HCT116 (cell line): ENCODE data around the gene MPP2. TPM values are rescaled to one million over a fixed set of nuclear protein-coding genes. Genes with fewer than 3 reads are reported as not detected.

Experiments used
- ATAC-seq: fragments of 200-7000 bp; cut with Tn5 transposase; 2 replicates; pipeline ENCODE4 v1.9.1; 2020; ENCODE audit warnings: mild to moderate bottlenecking, moderate library complexity
- BruUV-seq: library from RNA; stranded (reverse); fragments of 400-500 nt; replicated peaks from 2 replicates; lab custom pipeline; 2021; lab: Mats Ljungman, UMichigan
- CTCF ChIA-PET: fragments of 300-600 bp; sonication (Branson Sonifier 250); formaldehyde crosslinking; loops from one replicate; lab custom pipeline; 2021; ENCODE audit warnings: antibody characterized with exemption; lab: Charles Lee
- POLR2A ChIA-PET: fragments of 300-600, 350-600 bp; sonication (Branson Sonifier 250); formaldehyde crosslinking; loops from one replicate; lab custom pipeline; 2021; ENCODE audit warnings: antibody characterized with exemption; lab: Charles Lee
- RAD21 ChIA-PET, 2 experiments: fragments of 300-600 bp; sonication (Branson Sonifier 250); formaldehyde crosslinking; loops; one replicate each; lab custom pipeline; 2023; ENCODE audit warnings: low total read pairs in 2 of 2; ENCODE audit not compliant: uncharacterized antibody in 2 of 2, unreplicated experiment in 2 of 2, low non-redundant PET in 1 of 2; lab: Charles Lee
- DNase-seq: peaks from one replicate; pipeline ENCODE4 v3.0.0-alpha.2; 2010; ENCODE audit warnings: low read depth, low spot score
- H2AFZ ChIP-seq: fragments of 200-600 bp; shearing (Covaris generic), sonication (generic); 2 replicates; pipeline ENCODE4 v1.6.1; 2017; ENCODE audit warnings: low read depth, mixed run types, mixed read lengths, antibody characterized with exemption, low read length; ENCODE audit not compliant: poor library complexity, severe bottlenecking
- H3K27ac ChIP-seq: 2 replicates; pipeline ENCODE4 v1.5.1; 2012; ENCODE audit warnings: low read depth, low read length
- H3K27me3 ChIP-seq: fragments of 200-600 bp; sonication (generic); 2 replicates; pipeline ENCODE4 v1.6.1; 2016; ENCODE audit warnings: mixed run types, low read length, mixed read lengths; ENCODE audit not compliant: insufficient read depth
- H3K36me3 ChIP-seq, 2 experiments: fragments of 200-500 bp in 1 of 2; fragments of 200-600 bp in 1 of 2; sonication (Bioruptor generic) in 1 of 2; sonication (generic) in 1 of 2; 2 replicates each; pipeline versions ENCODE4 v1.5.1 to v1.6.1; 2014 to 2016; ENCODE audit warnings: low read length in 2 of 2, inconsistent platforms in 1 of 2, mixed read lengths in 1 of 2, mixed run types in 1 of 2; ENCODE audit not compliant: insufficient read depth in 2 of 2, control insufficient read depth in 1 of 2
- H3K4me1 ChIP-seq, 2 experiments: fragments of 200-600 bp in 1 of 2; sonication (generic) in 1 of 2; 2 replicates each; pipeline versions ENCODE4 v1.5.1 to v1.6.1; 2012 to 2017; ENCODE audit warnings: low read length in 2 of 2, inconsistent platforms in 1 of 2, mild to moderate bottlenecking in 1 of 2, mixed read lengths in 1 of 2, mixed run types in 1 of 2, moderate library complexity in 1 of 2; ENCODE audit not compliant: insufficient read depth in 2 of 2, control insufficient read depth in 1 of 2
- H3K4me2 ChIP-seq: fragments of 200-600 bp; sonication (generic); 2 replicates; pipeline ENCODE4 v1.6.1; 2017; ENCODE audit warnings: mixed run types, low read length, mixed read lengths
- H3K4me3 ChIP-seq, 2 experiments: fragments of 200-600 bp in 1 of 2; sonication (generic) in 1 of 2; replicated peaks in 1 of 2; 2 replicates each; pipeline ENCODE4 v1.5.1; 2011 to 2016; ENCODE audit warnings: low read length in 2 of 2, control low read depth in 1 of 2, low read depth in 1 of 2, mild to moderate bottlenecking in 1 of 2, mixed read lengths in 1 of 2, mixed run types in 1 of 2
- H3K79me2 ChIP-seq: fragments of 200-600 bp; sonication (generic); 2 replicates; pipeline ENCODE4 v1.6.1; 2017; ENCODE audit warnings: mild to moderate bottlenecking, mixed run types, low read length, moderate library complexity, mixed read lengths; ENCODE audit not compliant: insufficient read depth
- H3K9ac ChIP-seq: fragments of 200-600 bp; sonication (generic); 2 replicates; pipeline ENCODE4 v1.6.1; 2016; ENCODE audit warnings: low read length, mixed read lengths
- H3K9me2 ChIP-seq: fragments of 200-600 bp; sonication (generic), shearing (Covaris generic); 2 replicates; pipeline ENCODE4 v1.6.1; 2017; ENCODE audit warnings: mixed run types, mild to moderate bottlenecking, moderate library complexity; ENCODE audit not compliant: insufficient read depth
- H3K9me3 ChIP-seq, 2 experiments: fragments of 200-500 bp in 1 of 2; fragments of 200-600 bp in 1 of 2; sonication (Bioruptor generic) in 1 of 2; sonication (generic) in 1 of 2; 2 replicates each; pipeline ENCODE4 v1.6.1; 2014 to 2017; ENCODE audit warnings: low read length in 2 of 2, mixed read lengths in 2 of 2, inconsistent platforms in 1 of 2, low read depth in 1 of 2, mild to moderate bottlenecking in 1 of 2, mixed run types in 1 of 2, moderate library complexity in 1 of 2; ENCODE audit not compliant: control insufficient read depth in 1 of 2, insufficient read depth in 1 of 2
- H4K20me1 ChIP-seq: fragments of 200-600 bp; sonication (generic), shearing (Covaris generic); 2 replicates; pipeline ENCODE4 v1.6.1; 2017; ENCODE audit warnings: mixed run types, mild to moderate bottlenecking, moderate library complexity; ENCODE audit not compliant: insufficient read depth
- ATF3 ChIP-seq: IDR thresholded peaks from 2 replicates; pipeline ENCODE4 v1.6.1; 2012
- CBX3 ChIP-seq: IDR thresholded peaks from 2 replicates; pipeline ENCODE4 v1.6.1; 2012; ENCODE audit warnings: low read depth
- CTCF ChIP-seq, 3 experiments: fragments of 200-600 bp in 1 of 3; sonication (generic) in 1 of 3; IDR thresholded peaks in 2 of 3; conservative IDR thresholded peaks in 1 of 3; 2 replicates each; pipeline ENCODE4 v1.5.1; 2012 to 2017; ENCODE audit warnings: low read depth in 2 of 3, low read length in 2 of 3, antibody characterized with exemption in 1 of 3, borderline replicate concordance in 1 of 3, control low read depth in 1 of 3, mild to moderate bottlenecking in 1 of 3, mixed read lengths in 1 of 3, mixed run types in 1 of 3, moderate library complexity in 1 of 3; ENCODE audit not compliant: insufficient read depth in 1 of 3
- ELF1 ChIP-seq: IDR thresholded peaks from 2 replicates; pipeline ENCODE4 v1.6.1; 2012; ENCODE audit warnings: low read depth, borderline replicate concordance
- EZH2 ChIP-seq: fragments of 200-600 bp; sonication (generic); IDR thresholded peaks from 2 replicates; pipeline ENCODE4 v1.6.1; 2017; ENCODE audit warnings: antibody characterized with exemption, mixed run types
- EZH2phosphoT487 ChIP-seq: fragments of 200-600 bp; IDR thresholded peaks from 2 replicates; pipeline ENCODE4 v1.6.1; 2018; ENCODE audit warnings: antibody characterized with exemption, borderline replicate concordance
- FOSL1 ChIP-seq: IDR thresholded peaks from 2 replicates; pipeline ENCODE4 v1.6.1; 2012; ENCODE audit warnings: low read depth
- JUND ChIP-seq: IDR thresholded peaks from 2 replicates; pipeline ENCODE4 v1.6.1; 2012
- POLR2A ChIP-seq: IDR thresholded peaks from 2 replicates; pipeline ENCODE4 v1.7.0; 2011; ENCODE audit warnings: borderline replicate concordance; ENCODE audit not compliant: insufficient read depth, insufficient read length; ENCODE audit errors: extremely low read depth
- POLR2AphosphoS5 ChIP-seq: IDR thresholded peaks from 2 replicates; pipeline ENCODE4 v1.6.1; 2011; ENCODE audit warnings: mild to moderate bottlenecking, low read depth, low read length, moderate library complexity
- RAD21 ChIP-seq: IDR thresholded peaks from 2 replicates; pipeline ENCODE4 v1.6.1; 2012; ENCODE audit warnings: low read depth, mild to moderate bottlenecking
- REST ChIP-seq: IDR thresholded peaks from 2 replicates; pipeline ENCODE4 v1.6.1; 2012; ENCODE audit warnings: low read depth
- SIN3A ChIP-seq: IDR thresholded peaks from 2 replicates; pipeline ENCODE4 v1.6.1; 2012; ENCODE audit warnings: low read depth
- SP1 ChIP-seq: IDR thresholded peaks from 2 replicates; pipeline ENCODE4 v1.6.1; 2012; ENCODE audit warnings: low read depth
- SRF ChIP-seq: IDR thresholded peaks from 2 replicates; pipeline ENCODE4 v1.6.1; 2012; ENCODE audit warnings: low read depth
- TCF7L2 ChIP-seq: IDR thresholded peaks from 2 replicates; pipeline ENCODE4 v1.7.0; 2011; ENCODE audit warnings: borderline replicate concordance, inconsistent platforms; ENCODE audit not compliant: insufficient read depth, insufficient read length; ENCODE audit errors: extremely low read depth
- YY1 ChIP-seq: IDR thresholded peaks from 2 replicates; pipeline ENCODE4 v1.6.1; 2011; ENCODE audit warnings: low read length, low read depth, moderate library complexity, mild to moderate bottlenecking; ENCODE audit not compliant: insufficient replicate concordance; ENCODE audit errors: extremely low read depth
- ZFX ChIP-seq: fragments of 450-650 bp; IDR thresholded peaks from 2 replicates; pipeline ENCODE4 v1.6.1; 2017
- ZNF274 ChIP-seq: fragments of 200-500 bp; sonication (Bioruptor generic); IDR thresholded peaks from 2 replicates; pipeline ENCODE4 v1.6.1; 2014; ENCODE audit warnings: mild to moderate bottlenecking, low read depth, low read length, inconsistent platforms
- intact Hi-C: fragments of 100-400 bp; cut with micrococcal nuclease; formaldehyde crosslinking; loops from 2 replicates; pipeline ENCODE4 v1.10.0; 2022
- total RNA-seq: library from RNA; stranded (reverse); gene quantifications from one replicate; pipeline ENCODE4 v1.2.1, GENCODE V29; 2021; ENCODE audit not compliant: unreplicated experiment

Gene MPP2
- total RNA-seq, 1 experiment from 2014 or later = 16.4 TPM

- Histone ChIP-seq H3K79me2 (no peaks in the 10 kb centered on the region), H3K27me3 (no peaks in the 10 kb centered on the region), H3K9ac (no peak overlapping the region), H3K4me3 (no peak overlapping the region), H3K9me3 (no peaks in the 10 kb centered on the region), H4K20me1 (no peaks in the 10 kb centered on the region), H3K27ac (no peak overlapping the region), H3K4me2 (no peak overlapping the region), H3K4me1 (no peaks in the 10 kb centered on the region), H3K9me2 (no peaks in the 10 kb centered on the region), H2AFZ (no peak overlapping the region), H3K36me3 (no peaks in the 10 kb centered on the region)
- ChIA-PET RAD21 (no interaction called here), CTCF (interaction anchor here (1.0 kb wide), 1 partner anchor 11 kb away, joined by 3 read pairs; no protein-coding TSS in a partner anchor), POLR2A (no interaction called here)
- TF ChIP-seq POLR2A = no peak
- TF ChIP-seq JUND = no peak
- no peak for TF ChIP-seq SRF
- TF ChIP-seq SIN3A = no peak
- TF ChIP-seq CTCF (IDR thresholded peaks at IDR 0.05 in 2 of 3, conservative IDR thresholded peaks at IDR 0.05 in 1 of 3; ENCODE audit: borderline replicate concordance in 1 of 3, insufficient read depth in 1 of 3, low read depth in 2 of 3, low read length in 2 of 3) = no peak
- TF ChIP-seq REST = no peak
- TF ChIP-seq RAD21 = no peak
- TF ChIP-seq EZH2phosphoT487 = no peak
- TF ChIP-seq POLR2AphosphoS5 = no peak
- no peak for TF ChIP-seq YY1
- TF ChIP-seq SP1 = no peak
- TF ChIP-seq ZNF274 = no peak
- no peak for TF ChIP-seq ATF3
- no peak for TF ChIP-seq ZFX
- TF ChIP-seq TCF7L2 = no peak
- no peak for TF ChIP-seq CBX3
- TF ChIP-seq EZH2 = no peak
- TF ChIP-seq ELF1 = no peak
- no peak for TF ChIP-seq FOSL1
- DNase-seq = no peak
- no TSS peak for BruUV-seq
- no peak for ATAC-seq
- intact Hi-C loops = no loop called here
These were observed 50.2 kb downstream of the MPP2 start for GRCh38 chr17:43857141-43857540.
